Neural cell (in vitro differentiated cells): ENCODE results near the gene CEP78.

Source experiments
- CTCF ChIP-seq: fragments of 450-650 bp; IDR thresholded peaks from 2 replicates; pipeline ENCODE4 v1.5.1; 2014; ENCODE audit warnings: antibody characterized with exemption, mild to moderate bottlenecking, moderate library complexity; ENCODE audit not compliant: poor library complexity, severe bottlenecking
- EP300 ChIP-seq: fragments of 450-650 bp; conservative IDR thresholded peaks from 2 replicates; pipeline ENCODE4 v1.6.1; 2014; ENCODE audit warnings: antibody characterized with exemption, mild to moderate bottlenecking, moderate library complexity; ENCODE audit not compliant: poor library complexity, severe bottlenecking
- EZH2 ChIP-seq: fragments of 200-600, 300-800 bp; shearing (Covaris generic), sonication (generic); IDR thresholded peaks from 2 replicates; pipeline ENCODE4 v1.6.1; 2014; ENCODE audit warnings: antibody characterized with exemption, low read length, borderline replicate concordance, mild to moderate bottlenecking; ENCODE audit not compliant: insufficient read depth, poor library complexity, severe bottlenecking
- MXI1 ChIP-seq: fragments of 450-650 bp; conservative IDR thresholded peaks from 2 replicates; pipeline ENCODE4 v1.6.1; 2014; ENCODE audit warnings: antibody characterized with exemption, mild to moderate bottlenecking; ENCODE audit not compliant: poor library complexity, severe bottlenecking
- POLR2AphosphoS5 ChIP-seq: IDR thresholded peaks from 2 replicates; pipeline ENCODE4 v1.6.1; 2012
- RAD21 ChIP-seq: fragments of 450-650 bp; conservative IDR thresholded peaks from 2 replicates; pipeline ENCODE4 v1.6.1; 2014; ENCODE audit warnings: antibody characterized with exemption, mild to moderate bottlenecking, moderate library complexity
- REST ChIP-seq: IDR thresholded peaks from 2 replicates; pipeline ENCODE4 v1.6.1; 2012; ENCODE audit warnings: borderline replicate concordance
- SMC3 ChIP-seq: fragments of 450-650 bp; conservative IDR thresholded peaks from 2 replicates; pipeline ENCODE4 v1.6.1; 2014; ENCODE audit warnings: antibody characterized with exemption, mild to moderate bottlenecking, moderate library complexity; ENCODE audit not compliant: poor library complexity
- TAF1 ChIP-seq: IDR thresholded peaks from 2 replicates; pipeline ENCODE4 v1.6.1; 2012; ENCODE audit warnings: low read depth

- TF ChIP-seq CTCF (peak; percentile 66), EZH2 (no peak), EP300 (no peak), REST (no peak), TAF1 (no peak), RAD21 (peak; percentile 65), POLR2AphosphoS5 (no peak), SMC3 (peak; percentile 64), MXI1 (no peak)
These were observed 25.6 kb downstream of the CEP78 start for GRCh38 chr9:78261403-78262001.
